CD4-positive, alpha-beta T cell treated with Interleukin-21 for 1 hour (primary cell): Measurements from ENCODE around the gene KIF16B.
"Not testable (repeated sequence)": the region's sequence is repeated elsewhere in the genome, so short reads cannot be mapped to it uniquely, and the experiment has no call there.

Experiments
- DNase-seq: peaks from one replicate; pipeline ENCODE4 v3.0.0-alpha.2; 2020

The KIF16B gene

GRCh38 chr20:16236589-16237241 is 336.5 kb downstream of the KIF16B start:
- DNase-seq, result no peak

- DNase-seq, result no peak
Measured at GRCh38 chr20:16230402-16230801, 342.8 kb downstream of the KIF16B start.

- DNase-seq, result no peak
Measured at GRCh38 chr20:16229813-16230212, 343.4 kb downstream of the KIF16B start.

GRCh38 chr20:16228722-16229121 is 344.5 kb downstream of the KIF16B start:
- no peak for DNase-seq

DNA sequence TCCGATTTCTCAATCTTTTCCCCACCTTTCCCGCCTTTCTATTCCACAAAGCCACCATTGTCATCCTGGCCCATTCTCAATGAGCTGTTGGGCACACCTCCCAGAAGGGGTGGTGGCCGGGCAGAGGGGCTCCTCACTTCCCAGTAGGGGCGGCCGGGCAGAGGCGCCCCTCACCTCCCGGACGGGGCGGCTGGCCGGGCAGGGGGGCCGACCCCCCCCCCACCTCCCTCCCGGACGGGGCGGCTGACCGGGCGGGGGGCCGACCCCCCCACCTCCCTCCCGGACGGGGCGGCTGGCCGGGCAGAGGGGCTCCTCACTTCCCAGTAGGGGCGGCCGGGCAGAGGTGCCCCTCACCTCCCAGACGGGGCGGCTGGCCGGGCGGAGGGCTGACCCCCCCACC is 346.3 kb downstream of the KIF16B start:
- not testable (repeated sequence) for DNase-seq

GRCh38 chr20:16224836-16225235 is 348.4 kb downstream of the KIF16B start:
- DNase-seq, result no peak

GRCh38 chr20:16222859-16223411 is 350.3 kb downstream of the KIF16B start:
- no peak for DNase-seq
